Vagina (tissue), 2 donors: ENCODE data around the gene KRTAP10-7. TPM values are rescaled to one million over a fixed set of nuclear protein-coding genes. Genes with fewer than 3 reads are reported as not detected.
A peak's percentile ranks its signal among the peaks of the same experiment; 100 is the strongest.
"Not testable (repeated sequence)": the region's sequence is repeated elsewhere in the genome, so short reads cannot be mapped to it uniquely, and the experiment has no call there.

Source experiments
- DNase-seq, 2 donors: peaks; one replicate each; pipeline ENCODE4 v3.0.0-alpha.2; 2017; ENCODE audit errors: extremely low spot score in 2 of 2
- H3K27ac ChIP-seq: fragments of 200-600 bp; sonication (generic); one replicate; pipeline ENCODE4 v1.5.1; 2019
- H3K27me3 ChIP-seq: fragments of 200-600 bp; sonication (generic); one replicate; pipeline ENCODE4 v1.5.1; 2019
- H3K36me3 ChIP-seq, 2 donors: fragments of 200-600 bp; sonication (generic); one replicate each; pipeline ENCODE4 v1.5.1; 2017 to 2019
- H3K4me1 ChIP-seq: fragments of 200-600 bp; sonication (generic); one replicate; pipeline ENCODE4 v1.5.1; 2019
- H3K4me3 ChIP-seq, 2 donors: fragments of 200-600 bp; sonication (generic); 1 replicate in 1 of 2; 2 replicates in 1 of 2; pipeline ENCODE4 v1.5.1; 2016 to 2019
- H3K9me3 ChIP-seq: fragments of 200-600 bp; sonication (generic); one replicate; pipeline ENCODE4 v1.5.1; 2019
- CTCF ChIP-seq, 3 experiments: fragments of 450-650 bp in 2 of 3; fragments of 200-600 bp in 1 of 3; sonication (generic) in 1 of 3; IDR thresholded peaks; one replicate each; pipeline ENCODE4 v1.5.1; 2017 to 2019; ENCODE audit warnings: antibody characterized with exemption in 3 of 3, mild to moderate bottlenecking in 2 of 3, moderate library complexity in 2 of 3
- POLR2A ChIP-seq, 2 donors: fragments of 450-650 bp; IDR thresholded peaks; one replicate each; pipeline ENCODE4 v1.6.1; 2017; ENCODE audit warnings: antibody characterized with exemption in 2 of 2, mild to moderate bottlenecking in 2 of 2, moderate library complexity in 2 of 2
- POLR2AphosphoS5 ChIP-seq, 2 donors: sonication (generic); formaldehyde crosslinking; IDR thresholded peaks; one replicate each; pipeline ENCODE4 v1.9.0; 2017; ENCODE audit warnings: antibody characterized with exemption in 2 of 2, mild to moderate bottlenecking in 2 of 2, low read depth in 1 of 2; ENCODE audit not compliant: insufficient read depth in 1 of 2
- intact Hi-C: fragments of 100-400 bp; cut with DNase I; formaldehyde crosslinking; loops from one replicate; pipeline ENCODE4 v1.15.1; 2023
- total RNA-seq: library from RNA; depleted of rRNA; stranded (reverse); fragments of >200 nt; gene quantifications from one replicate; pipeline ENCODE4 v1.2.3, GENCODE V29; 2016

Gene KRTAP10-7
- not detected for total RNA-seq

GRCh38 chr21:44600118-44600978 is at the start of gene KRTAP10-7:
KRTAP10-7 (plus strand) TSS chr21:44600597; CDS start chr21:44600622, 25 bp downstream.
- not testable (repeated sequence) for H3K27ac ChIP-seq, H3K27me3 ChIP-seq, DNase-seq

GRCh38 chr21:44550807-44551206 is 49.6 kb upstream of the KRTAP10-7 start:
- TF ChIP-seq POLR2A (IDR thresholded peaks at IDR 0.05) (no peak), POLR2AphosphoS5 (IDR thresholded peaks at IDR 0.05; ENCODE audit: insufficient read depth in 1 of 2, low read depth in 1 of 2) (no peak), CTCF (IDR thresholded peaks at IDR 0.05) (no peak)
- DNase-seq: peak; percentile 60 to 61
- intact Hi-C loops: no loop called here
- Histone ChIP-seq H3K36me3 (no peaks in the 10 kb centered on the region), H3K27ac (no peak overlapping the region), H3K4me3 (no peak overlapping the region), H3K27me3 (no peaks in the 10 kb centered on the region), H3K9me3 (no peaks in the 10 kb centered on the region), H3K4me1 (no peaks in the 10 kb centered on the region)

More at GRCh38 chr21:44600118-44600978, at the start of gene KRTAP10-7:
- H3K9me3 ChIP-seq, H3K4me3 ChIP-seq, H3K36me3 ChIP-seq, H3K4me1 ChIP-seq, intact Hi-C loops: not testable (repeated sequence)

GRCh38 chr21:44551340-44551961 is 48.9 kb upstream of the KRTAP10-7 start, which contains the start of gene KRTAP10-2:
KRTAP10-2 (minus strand) TSS chr21:44551505; CDS start chr21:44551458, 47 bp downstream.
- no peak within 1 kb of the TSS for H3K27ac ChIP-seq
- no peak within 1 kb of the TSS for H3K4me3 ChIP-seq
- TF ChIP-seq CTCF (IDR thresholded peaks at IDR 0.05) (no peak), POLR2A (IDR thresholded peaks at IDR 0.05) (no peak), POLR2AphosphoS5 (IDR thresholded peaks at IDR 0.05; ENCODE audit: insufficient read depth in 1 of 2, low read depth in 1 of 2) (no peak)
- H3K27me3 ChIP-seq: no peaks in the 10 kb centered on the region
- DNase-seq: peak; percentile 67
- intact Hi-C loops: no loop called here
- no peaks in the 10 kb centered on the region for H3K36me3 ChIP-seq
- H3K4me1 ChIP-seq: no peaks in the 10 kb centered on the region
- no peaks in the 10 kb centered on the region for H3K9me3 ChIP-seq

- H3K27me3 ChIP-seq: no peaks in the 10 kb centered on the region
- TF ChIP-seq POLR2A (IDR thresholded peaks at IDR 0.05) (no peak), POLR2AphosphoS5 (IDR thresholded peaks at IDR 0.05; ENCODE audit: insufficient read depth in 1 of 2, low read depth in 1 of 2) (no peak), CTCF (IDR thresholded peaks at IDR 0.05) (no peak)
Measured at GRCh38 chr21:44552136-44552535, 48.3 kb upstream of the KRTAP10-7 start.

GRCh38 chr21:44552681-44553080 is 47.7 kb upstream of the KRTAP10-7 start:
- no peaks in the 10 kb centered on the region for H3K4me1 ChIP-seq
- peak; percentile 64 to 67 for DNase-seq
- H3K27me3 ChIP-seq: no peaks in the 10 kb centered on the region
- no peaks in the 10 kb centered on the region for H3K9me3 ChIP-seq
- H3K4me3 ChIP-seq: no peak overlapping the region
- H3K27ac ChIP-seq: no peak overlapping the region
- H3K36me3 ChIP-seq: no peaks in the 10 kb centered on the region
- intact Hi-C loops: no loop called here
- TF ChIP-seq POLR2AphosphoS5 (IDR thresholded peaks at IDR 0.05; ENCODE audit: insufficient read depth in 1 of 2, low read depth in 1 of 2) (no peak), POLR2A (IDR thresholded peaks at IDR 0.05) (no peak), CTCF (IDR thresholded peaks at IDR 0.05) (no peak)

More at GRCh38 chr21:44552136-44552535, 48.3 kb upstream of the KRTAP10-7 start:
- intact Hi-C loops: no loop called here
- H3K36me3 ChIP-seq: no peaks in the 10 kb centered on the region
- DNase-seq: peak; percentile 64 to 84
- no peak overlapping the region for H3K27ac ChIP-seq
- H3K4me3 ChIP-seq: no peak overlapping the region
- H3K9me3 ChIP-seq: no peaks in the 10 kb centered on the region
- no peaks in the 10 kb centered on the region for H3K4me1 ChIP-seq
